ENCODE data around the gene TPH2.

Gene TPH2

DNA sequence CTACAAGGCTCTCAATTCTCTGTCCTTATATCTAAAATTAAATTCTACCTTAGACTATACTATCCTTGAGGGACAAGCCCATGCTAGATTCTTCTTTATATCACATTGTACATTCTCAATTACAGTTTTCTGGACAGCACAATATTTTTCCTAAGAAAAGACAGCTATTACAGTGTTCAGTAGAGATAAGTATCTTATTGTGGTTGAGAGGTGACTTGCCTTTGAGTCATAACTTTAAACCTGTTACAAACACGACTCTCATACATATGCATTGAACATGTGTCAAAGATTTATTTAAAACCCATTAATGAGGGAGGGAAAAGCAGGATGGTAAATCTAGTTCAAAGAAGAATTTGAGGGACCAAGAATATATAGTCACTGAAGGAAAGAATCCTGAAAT, 61.1 kb downstream of the TPH2 start:
- H2AFZ ChIP-seq (ENCODE audit: low read depth, low read length), result no peak overlapping the region
- H3K9me3 ChIP-seq (ENCODE audit: insufficient read depth, low read length, severe bottlenecking), result no peaks in the 10 kb centered on the region
- ATAC-seq (ENCODE audit: insufficient read depth, low read depth) (no peak), DNase-seq (no peak)
- H3K27ac ChIP-seq (ENCODE audit: low read length), result no peak overlapping the region
- H4K20me1 ChIP-seq (ENCODE audit: insufficient read depth, low read length), result no peaks in the 10 kb centered on the region
- no peaks in the 10 kb centered on the region for H3K27me3 ChIP-seq (ENCODE audit: insufficient read depth, low read length, poor library complexity)
- no peaks in the 10 kb centered on the region for H3K4me1 ChIP-seq (ENCODE audit: insufficient read depth, low read length)
- TF ChIP-seq EZH2 (IDR thresholded peaks at IDR 0.05; ENCODE audit: borderline replicate concordance, low read depth, low read length, severe bottlenecking), result no peak
- TF ChIP-seq, protein P1, sequence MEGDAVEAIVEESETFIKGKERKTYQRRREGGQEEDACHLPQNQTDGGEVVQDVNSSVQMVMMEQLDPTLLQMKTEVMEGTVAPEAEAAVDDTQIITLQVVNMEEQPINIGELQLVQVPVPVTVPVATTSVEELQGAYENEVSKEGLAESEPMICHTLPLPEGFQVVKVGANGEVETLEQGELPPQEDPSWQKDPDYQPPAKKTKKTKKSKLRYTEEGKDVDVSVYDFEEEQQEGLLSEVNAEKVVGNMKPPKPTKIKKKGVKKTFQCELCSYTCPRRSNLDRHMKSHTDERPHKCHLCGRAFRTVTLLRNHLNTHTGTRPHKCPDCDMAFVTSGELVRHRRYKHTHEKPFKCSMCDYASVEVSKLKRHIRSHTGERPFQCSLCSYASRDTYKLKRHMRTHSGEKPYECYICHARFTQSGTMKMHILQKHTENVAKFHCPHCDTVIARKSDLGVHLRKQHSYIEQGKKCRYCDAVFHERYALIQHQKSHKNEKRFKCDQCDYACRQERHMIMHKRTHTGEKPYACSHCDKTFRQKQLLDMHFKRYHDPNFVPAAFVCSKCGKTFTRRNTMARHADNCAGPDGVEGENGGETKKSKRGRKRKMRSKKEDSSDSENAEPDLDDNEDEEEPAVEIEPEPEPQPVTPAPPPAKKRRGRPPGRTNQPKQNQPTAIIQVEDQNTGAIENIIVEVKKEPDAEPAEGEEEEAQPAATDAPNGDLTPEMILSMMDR (IDR thresholded peaks at IDR 0.05; ENCODE audit: borderline replicate concordance, extremely low read depth, low read length, poor library complexity, severe bottlenecking), result no peak
- no peaks in the 10 kb centered on the region for H3K79me2 ChIP-seq (ENCODE audit: insufficient read depth, low read length)
- H3K4me2 ChIP-seq (ENCODE audit: insufficient read depth, low read length), result no peak overlapping the region
- no peak overlapping the region for H3K9ac ChIP-seq (ENCODE audit: low read depth, low read length)
- no peaks in the 10 kb centered on the region for H3K36me3 ChIP-seq (ENCODE audit: insufficient read depth, low read length)
- H3K4me3 ChIP-seq (ENCODE audit: low read depth in 1 of 2, low read length in 2 of 2), result no peak overlapping the region

DNA sequence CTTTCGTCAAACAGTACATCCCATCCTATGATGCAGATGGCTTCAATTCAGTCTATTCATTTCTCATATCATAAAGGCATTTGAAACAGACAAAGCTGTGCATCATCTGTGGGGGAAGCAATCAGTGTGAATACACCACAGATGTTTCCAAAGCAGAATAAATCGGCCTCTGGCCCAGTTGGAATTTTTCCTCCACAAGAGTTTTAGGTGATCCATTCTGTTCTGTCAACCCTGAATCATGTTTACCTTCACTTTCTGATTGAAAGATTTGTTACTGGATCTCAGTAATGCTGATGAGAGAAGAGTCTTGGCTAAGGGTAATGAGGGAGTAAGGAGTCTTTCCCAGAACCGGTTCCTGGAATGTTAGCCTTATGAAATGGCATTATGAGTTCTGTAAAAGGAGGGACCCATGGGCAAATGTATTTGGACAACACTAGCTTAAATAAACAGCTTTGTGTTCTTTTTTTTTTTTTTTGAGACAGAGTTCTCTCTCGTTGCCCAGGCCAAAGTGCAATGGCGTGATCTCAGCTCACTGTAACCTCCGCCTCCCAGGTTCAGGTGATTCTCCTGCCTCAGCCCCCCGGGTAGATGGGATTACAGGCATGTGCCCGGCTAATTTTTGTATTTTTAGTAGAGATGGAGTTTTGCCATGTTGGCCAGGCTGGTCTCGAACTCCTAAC, 62.5 kb downstream of the TPH2 start:
- TF ChIP-seq EZH2 (IDR thresholded peaks at IDR 0.05; ENCODE audit: borderline replicate concordance, low read depth, low read length, severe bottlenecking), result no peak
- TF ChIP-seq, protein P1 (IDR thresholded peaks at IDR 0.05; ENCODE audit: borderline replicate concordance, extremely low read depth, low read length, poor library complexity, severe bottlenecking), result no peak
- no peak overlapping the region for H3K9ac ChIP-seq (ENCODE audit: low read depth, low read length)
- H3K4me3 ChIP-seq (ENCODE audit: low read depth in 1 of 2, low read length in 2 of 2), result no peak overlapping the region
- DNase-seq, result no peak
- no peaks in the 10 kb centered on the region for H3K9me3 ChIP-seq (ENCODE audit: insufficient read depth, low read length, severe bottlenecking)
- H3K27ac ChIP-seq (ENCODE audit: low read length), result no peak overlapping the region
- no peaks in the 10 kb centered on the region for H3K79me2 ChIP-seq (ENCODE audit: insufficient read depth, low read length)
- H4K20me1 ChIP-seq (ENCODE audit: insufficient read depth, low read length), result no peaks in the 10 kb centered on the region
- H3K27me3 ChIP-seq (ENCODE audit: insufficient read depth, low read length, poor library complexity), result peaks cover 4% of the 10 kb centered on the region
- H2AFZ ChIP-seq (ENCODE audit: low read depth, low read length), result no peak overlapping the region
- no peaks in the 10 kb centered on the region for H3K36me3 ChIP-seq (ENCODE audit: insufficient read depth, low read length)
- H3K4me2 ChIP-seq (ENCODE audit: insufficient read depth, low read length), result no peak overlapping the region
- no peak for ATAC-seq (ENCODE audit: insufficient read depth, low read depth)
- no peaks in the 10 kb centered on the region for H3K4me1 ChIP-seq (ENCODE audit: insufficient read depth, low read length)

DNA sequence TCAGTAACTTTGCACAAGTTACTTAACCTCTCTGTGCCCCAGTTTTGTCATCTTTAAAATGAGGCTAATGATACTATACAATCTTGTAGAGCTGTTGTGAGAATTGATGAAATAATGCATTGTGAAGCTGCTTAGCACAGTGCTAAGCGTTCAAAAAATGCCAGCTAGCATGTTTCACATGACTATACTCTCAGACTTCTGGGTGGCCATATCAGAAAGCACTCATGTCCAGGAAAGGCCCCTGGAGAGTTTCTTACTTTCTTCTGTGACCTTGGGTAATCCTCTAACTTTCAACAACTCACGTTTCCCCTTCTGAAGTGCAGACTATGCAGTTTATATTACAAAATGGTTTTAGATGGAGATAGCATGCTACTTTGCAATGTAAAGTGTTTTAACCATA, 68.1 kb downstream of the TPH2 start:
- DNase-seq (no peak), ATAC-seq (ENCODE audit: insufficient read depth, low read depth) (no peak)
- Histone ChIP-seq H3K36me3 (ENCODE audit: insufficient read depth, low read length) (no peaks in the 10 kb centered on the region), H3K4me1 (ENCODE audit: insufficient read depth, low read length) (no peaks in the 10 kb centered on the region), H3K27me3 (ENCODE audit: insufficient read depth, low read length, poor library complexity) (peaks cover 10% of the 10 kb centered on the region), H3K9me3 (ENCODE audit: insufficient read depth, low read length, severe bottlenecking) (no peaks in the 10 kb centered on the region), H2AFZ (ENCODE audit: low read depth, low read length) (no peak overlapping the region), H3K4me2 (ENCODE audit: insufficient read depth, low read length) (no peak overlapping the region), H3K9ac (ENCODE audit: low read depth, low read length) (no peak overlapping the region), H3K4me3 (ENCODE audit: low read depth in 1 of 2, low read length in 2 of 2) (no peak overlapping the region), H4K20me1 (ENCODE audit: insufficient read depth, low read length) (no peaks in the 10 kb centered on the region), H3K27ac (ENCODE audit: low read length) (no peak overlapping the region), H3K79me2 (ENCODE audit: insufficient read depth, low read length) (no peaks in the 10 kb centered on the region)
- TF ChIP-seq EZH2 (IDR thresholded peaks at IDR 0.05; ENCODE audit: borderline replicate concordance, low read depth, low read length, severe bottlenecking), result no peak
- TF ChIP-seq, protein P1 (IDR thresholded peaks at IDR 0.05; ENCODE audit: borderline replicate concordance, extremely low read depth, low read length, poor library complexity, severe bottlenecking), result no peak

Measured in DND-41 (cell line).